Mesendoderm (in vitro differentiated cells): Measurements from ENCODE around the gene PSMF1. TPM values are rescaled to one million over a fixed set of nuclear protein-coding genes. Genes with fewer than 3 reads are reported as not detected.

ENCODE experiments used
- DNase-seq: peaks from one replicate; pipeline ENCODE4 v3.0.0; 2013
- H2AK5ac ChIP-seq: 2 replicates; pipeline ENCODE4 v1.6.1; 2013; ENCODE audit warnings: low read length, inconsistent platforms
- H2BK120ac ChIP-seq: 2 replicates; pipeline ENCODE4 v1.6.1; 2013; ENCODE audit warnings: low read depth, mild to moderate bottlenecking, low read length, moderate library complexity, mixed read lengths
- H2BK15ac ChIP-seq: replicated peaks from 2 replicates; pipeline ENCODE4 v1.6.1; 2013; ENCODE audit warnings: low read depth, mild to moderate bottlenecking, moderate library complexity
- H2BK5ac ChIP-seq: 2 replicates; pipeline ENCODE4 v1.6.1; 2013; ENCODE audit warnings: low read length, inconsistent platforms
- H3K18ac ChIP-seq: 2 replicates; pipeline ENCODE4 v1.6.1; 2013; ENCODE audit warnings: mild to moderate bottlenecking, low read length, mixed read lengths
- H3K23ac ChIP-seq: one replicate; pipeline ENCODE4 v1.6.1; 2013; ENCODE audit warnings: low read length
- H3K27ac ChIP-seq: 2 replicates; pipeline ENCODE4 v1.5.1; 2013; ENCODE audit warnings: low read depth, mild to moderate bottlenecking, inconsistent platforms, low read length, moderate library complexity
- H3K27me3 ChIP-seq: 2 replicates; pipeline ENCODE4 v1.6.1; 2013; ENCODE audit warnings: low read length, control low read depth, mild to moderate bottlenecking, inconsistent platforms; ENCODE audit not compliant: insufficient read depth, poor library complexity
- H3K36me3 ChIP-seq: 2 replicates; pipeline ENCODE4 v1.6.1; 2013; ENCODE audit warnings: low read length, inconsistent platforms; ENCODE audit not compliant: control insufficient read depth, insufficient read depth
- H3K4ac ChIP-seq: one replicate; pipeline ENCODE4 v1.6.1; 2013; ENCODE audit warnings: low read depth, mild to moderate bottlenecking, low read length, moderate library complexity
- H3K4me1 ChIP-seq: 2 replicates; pipeline ENCODE4 v1.6.1; 2013; ENCODE audit warnings: low read depth, low read length, inconsistent platforms; ENCODE audit not compliant: control insufficient read depth
- H3K4me2 ChIP-seq: 2 replicates; pipeline ENCODE4 v1.6.1; 2013; ENCODE audit warnings: low read length
- H3K4me3 ChIP-seq: 2 replicates; pipeline ENCODE4 v1.5.1; 2013; ENCODE audit warnings: mild to moderate bottlenecking, low read length
- H3K56ac ChIP-seq: one replicate; pipeline ENCODE4 v1.6.1; 2013; ENCODE audit warnings: low read length
- H3K79me1 ChIP-seq: 2 replicates; pipeline ENCODE4 v1.6.1; 2013; ENCODE audit warnings: low read length, inconsistent platforms
- H3K79me2 ChIP-seq: 2 replicates; pipeline ENCODE4 v1.6.1; 2013; ENCODE audit warnings: mild to moderate bottlenecking, low read length; ENCODE audit not compliant: control insufficient read depth, insufficient read depth
- H3K9ac ChIP-seq: 2 replicates; pipeline ENCODE4 v1.6.1; 2013; ENCODE audit warnings: low read length, inconsistent platforms
- H4K5ac ChIP-seq: one replicate; pipeline ENCODE4 v1.6.1; 2013; ENCODE audit warnings: low read length
- H4K8ac ChIP-seq: one replicate; pipeline ENCODE4 v1.6.1; 2013; ENCODE audit warnings: low read depth, mild to moderate bottlenecking, control low read depth, low read length, moderate library complexity
- WGBS: extraction: QIAGEN DNeasy Blood & Tissue Kit; methylation state at CpG from one replicate; pipeline ENCODE4 v1.1.7; 2013; ENCODE audit warnings: low lambda C conversion rate, missing lambda C conversion rate; ENCODE audit not compliant: insufficient coverage; ENCODE audit errors: extremely low coverage; 5-methylcytosine and 5-hydroxymethylcytosine counted together
- polyA plus RNA-seq, 2 experiments: library from polyadenylated mRNA; stranded (reverse); fragments of 200-250 nt; gene quantifications; one replicate each; pipeline ENCODE4 v1.2.3, GENCODE V29; 2013

Gene PSMF1
- 82.3 TPM for polyA plus RNA-seq (2013, experiment 1 of 2)
- 83.2 TPM for polyA plus RNA-seq (2013, experiment 2 of 2)

GRCh38 chr20:1118336-1119127, at the start of gene PSMF1:
TSS of gene PSMF1 (plus strand) at chr20:1118602. CDS start at chr20:1118774, 172 bp downstream.
- peak within 1 kb of the TSS; percentile 26 for H4K5ac ChIP-seq
- no CpG with 5 or more reads among the region's 62 CpGs for WGBS
- H4K8ac ChIP-seq: no peak within 1 kb of the TSS
- H3K56ac ChIP-seq: peak within 1 kb of the TSS; percentile 99
- no peak within 1 kb of the TSS for H3K27ac ChIP-seq
- peak within 1 kb of the TSS; percentile 46 for H2BK15ac ChIP-seq
- peak within 1 kb of the TSS; percentile 91 for H3K4me2 ChIP-seq
- H2BK5ac ChIP-seq: peak within 1 kb of the TSS; percentile 50
- no peak within 1 kb of the TSS for H2BK120ac ChIP-seq
- H3K23ac ChIP-seq: no peak within 1 kb of the TSS
- H3K4me1 ChIP-seq: no peaks in the 10 kb centered on the region
- DNase-seq: peak; percentile 95
- H3K4me3 ChIP-seq: peak within 1 kb of the TSS; percentile 88
- peak within 1 kb of the TSS; percentile 39 for H3K4ac ChIP-seq
- peak within 1 kb of the TSS; percentile 88 for H3K9ac ChIP-seq
- H3K27me3 ChIP-seq: no peaks in the 10 kb centered on the region
- peaks cover 23% of the 10 kb centered on the region for H3K79me1 ChIP-seq
- H2AK5ac ChIP-seq: peak within 1 kb of the TSS; percentile 75
- peaks cover 43% of the 10 kb centered on the region for H3K79me2 ChIP-seq
- no peaks in the 10 kb centered on the region for H3K36me3 ChIP-seq
- peak within 1 kb of the TSS; percentile 32 for H3K18ac ChIP-seq

GRCh38 chr20:1072258-1072657, 46.1 kb upstream of the PSMF1 start:
- H3K27ac ChIP-seq: no peak overlapping the region
- H3K4me3 ChIP-seq: no peak overlapping the region
- no peak overlapping the region for H3K56ac ChIP-seq
- DNase-seq: no peak
- H3K36me3 ChIP-seq: no peaks in the 10 kb centered on the region
- H3K23ac ChIP-seq: no peak overlapping the region
- no peak overlapping the region for H3K9ac ChIP-seq
- H2AK5ac ChIP-seq: no peak overlapping the region
- no peak overlapping the region for H2BK15ac ChIP-seq
- no peaks in the 10 kb centered on the region for H3K27me3 ChIP-seq
- H4K5ac ChIP-seq: no peak overlapping the region
- WGBS: no CpG with 5 or more reads among the region's 2 CpGs
- H3K4me2 ChIP-seq: no peak overlapping the region
- no peak overlapping the region for H4K8ac ChIP-seq
- H2BK120ac ChIP-seq: no peak overlapping the region
- no peak overlapping the region for H3K4ac ChIP-seq
- H3K79me1 ChIP-seq: no peaks in the 10 kb centered on the region
- H3K79me2 ChIP-seq: no peaks in the 10 kb centered on the region
- no peak overlapping the region for H3K18ac ChIP-seq
- no peak overlapping the region for H2BK5ac ChIP-seq
- no peaks in the 10 kb centered on the region for H3K4me1 ChIP-seq

GRCh38 chr20:1075616-1076015, 42.8 kb upstream of the PSMF1 start:
- Histone ChIP-seq H2AK5ac (no peak overlapping the region), H3K27ac (no peak overlapping the region), H3K56ac (no peak overlapping the region), H3K27me3 (no peaks in the 10 kb centered on the region), H4K5ac (no peak overlapping the region), H3K23ac (no peak overlapping the region), H3K4me1 (no peaks in the 10 kb centered on the region), H3K4ac (no peak overlapping the region), H4K8ac (no peak overlapping the region), H3K9ac (no peak overlapping the region), H3K4me2 (no peak overlapping the region), H2BK120ac (no peak overlapping the region), H2BK5ac (no peak overlapping the region), H3K4me3 (no peak overlapping the region), H3K79me2 (no peaks in the 10 kb centered on the region), H2BK15ac (no peak overlapping the region), H3K18ac (no peak overlapping the region), H3K79me1 (no peaks in the 10 kb centered on the region), H3K36me3 (no peaks in the 10 kb centered on the region)
- no peak for DNase-seq
- WGBS: no CpG with 5 or more reads among the region's 3 CpGs

GRCh38 chr20:1081891-1082290, 36.5 kb upstream of the PSMF1 start:
- Histone ChIP-seq H2BK15ac (no peak overlapping the region), H3K18ac (no peak overlapping the region), H3K4ac (no peak overlapping the region), H4K5ac (no peak overlapping the region), H3K4me3 (no peak overlapping the region), H2AK5ac (no peak overlapping the region), H3K27me3 (no peaks in the 10 kb centered on the region), H3K79me1 (no peaks in the 10 kb centered on the region), H3K79me2 (no peaks in the 10 kb centered on the region), H3K9ac (no peak overlapping the region), H4K8ac (no peak overlapping the region), H3K36me3 (no peaks in the 10 kb centered on the region), H2BK120ac (no peak overlapping the region), H3K4me1 (no peaks in the 10 kb centered on the region), H3K23ac (no peak overlapping the region), H3K4me2 (no peak overlapping the region), H2BK5ac (no peak overlapping the region), H3K56ac (no peak overlapping the region), H3K27ac (no peak overlapping the region)
- no peak for DNase-seq
- WGBS: no CpG with 5 or more reads among the region's 4 CpGs

GRCh38 chr20:1083431-1084080, 34.8 kb upstream of the PSMF1 start:
- no peak overlapping the region for H3K18ac ChIP-seq
- H3K4ac ChIP-seq: no peak overlapping the region
- no peak overlapping the region for H3K4me3 ChIP-seq
- no peaks in the 10 kb centered on the region for H3K4me1 ChIP-seq
- H2BK5ac ChIP-seq: no peak overlapping the region
- H2BK120ac ChIP-seq: no peak overlapping the region
- WGBS: no CpG with 5 or more reads among the region's 5 CpGs
- DNase-seq: no peak
- H3K9ac ChIP-seq: no peak overlapping the region
- no peak overlapping the region for H2BK15ac ChIP-seq
- no peaks in the 10 kb centered on the region for H3K27me3 ChIP-seq
- H3K27ac ChIP-seq: no peak overlapping the region
- H3K79me1 ChIP-seq: no peaks in the 10 kb centered on the region
- H3K23ac ChIP-seq: no peak overlapping the region
- H3K4me2 ChIP-seq: no peak overlapping the region
- no peak overlapping the region for H4K8ac ChIP-seq
- H2AK5ac ChIP-seq: no peak overlapping the region
- H3K36me3 ChIP-seq: no peaks in the 10 kb centered on the region
- no peaks in the 10 kb centered on the region for H3K79me2 ChIP-seq
- H4K5ac ChIP-seq: no peak overlapping the region
- no peak overlapping the region for H3K56ac ChIP-seq
